ENCODE measurements around the gene EIF2B4.

DNA sequence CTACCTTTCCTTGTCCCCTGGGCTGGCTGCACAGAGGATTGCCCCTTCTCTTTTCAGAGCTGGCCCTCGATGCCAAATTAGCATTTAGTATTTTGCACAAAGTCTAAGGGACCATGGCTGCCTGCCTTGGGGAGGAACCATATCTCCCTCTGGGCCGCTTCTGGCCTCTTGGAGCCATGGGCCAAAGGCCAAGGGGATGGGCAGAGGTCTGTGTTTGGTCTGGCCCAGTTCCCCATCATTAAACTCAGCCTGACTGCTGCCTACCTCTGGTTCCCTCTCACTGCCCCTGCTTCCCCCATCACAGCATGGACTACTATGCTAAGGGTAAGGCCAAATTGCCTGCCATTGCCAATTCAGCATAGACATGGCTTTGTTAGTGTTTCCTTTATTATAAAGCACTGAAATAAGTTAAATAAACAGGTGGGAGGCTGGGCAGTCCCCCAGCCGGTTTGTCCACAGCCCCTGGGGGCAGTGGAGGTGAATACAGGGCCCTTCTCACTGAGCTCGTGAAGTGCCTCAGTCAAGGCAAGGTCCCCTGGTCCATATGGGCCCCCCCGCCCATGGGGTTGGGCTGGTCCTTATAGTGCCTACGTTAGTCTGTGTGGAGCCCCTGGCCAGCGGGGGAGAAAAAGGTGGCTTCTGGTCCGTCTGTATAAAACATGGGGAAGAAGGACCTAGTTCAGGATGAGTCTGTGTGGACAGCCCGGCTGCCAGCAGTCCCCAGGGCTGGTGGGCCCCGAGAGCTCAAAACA, 6.9 kb upstream of the EIF2B4 start:
- TF ChIP-seq, protein P1, sequence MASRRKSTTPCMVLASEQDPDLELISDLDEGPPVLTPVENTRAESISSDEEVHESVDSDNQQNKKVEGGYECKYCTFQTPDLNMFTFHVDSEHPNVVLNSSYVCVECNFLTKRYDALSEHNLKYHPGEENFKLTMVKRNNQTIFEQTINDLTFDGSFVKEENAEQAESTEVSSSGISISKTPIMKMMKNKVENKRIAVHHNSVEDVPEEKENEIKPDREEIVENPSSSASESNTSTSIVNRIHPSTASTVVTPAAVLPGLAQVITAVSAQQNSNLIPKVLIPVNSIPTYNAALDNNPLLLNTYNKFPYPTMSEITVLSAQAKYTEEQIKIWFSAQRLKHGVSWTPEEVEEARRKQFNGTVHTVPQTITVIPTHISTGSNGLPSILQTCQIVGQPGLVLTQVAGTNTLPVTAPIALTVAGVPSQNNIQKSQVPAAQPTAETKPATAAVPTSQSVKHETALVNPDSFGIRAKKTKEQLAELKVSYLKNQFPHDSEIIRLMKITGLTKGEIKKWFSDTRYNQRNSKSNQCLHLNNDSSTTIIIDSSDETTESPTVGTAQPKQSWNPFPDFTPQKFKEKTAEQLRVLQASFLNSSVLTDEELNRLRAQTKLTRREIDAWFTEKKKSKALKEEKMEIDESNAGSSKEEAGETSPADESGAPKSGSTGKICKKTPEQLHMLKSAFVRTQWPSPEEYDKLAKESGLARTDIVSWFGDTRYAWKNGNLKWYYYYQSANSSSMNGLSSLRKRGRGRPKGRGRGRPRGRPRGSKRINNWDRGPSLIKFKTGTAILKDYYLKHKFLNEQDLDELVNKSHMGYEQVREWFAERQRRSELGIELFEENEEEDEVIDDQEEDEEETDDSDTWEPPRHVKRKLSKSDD (CRISPR knock-in tag; IDR thresholded peaks at IDR 0.05; ENCODE audit: low read depth): no peak
- no peak for TF ChIP-seq ZNF720 (CRISPR knock-in tag; IDR thresholded peaks at IDR 0.05)
- TF ChIP-seq, protein P2, sequence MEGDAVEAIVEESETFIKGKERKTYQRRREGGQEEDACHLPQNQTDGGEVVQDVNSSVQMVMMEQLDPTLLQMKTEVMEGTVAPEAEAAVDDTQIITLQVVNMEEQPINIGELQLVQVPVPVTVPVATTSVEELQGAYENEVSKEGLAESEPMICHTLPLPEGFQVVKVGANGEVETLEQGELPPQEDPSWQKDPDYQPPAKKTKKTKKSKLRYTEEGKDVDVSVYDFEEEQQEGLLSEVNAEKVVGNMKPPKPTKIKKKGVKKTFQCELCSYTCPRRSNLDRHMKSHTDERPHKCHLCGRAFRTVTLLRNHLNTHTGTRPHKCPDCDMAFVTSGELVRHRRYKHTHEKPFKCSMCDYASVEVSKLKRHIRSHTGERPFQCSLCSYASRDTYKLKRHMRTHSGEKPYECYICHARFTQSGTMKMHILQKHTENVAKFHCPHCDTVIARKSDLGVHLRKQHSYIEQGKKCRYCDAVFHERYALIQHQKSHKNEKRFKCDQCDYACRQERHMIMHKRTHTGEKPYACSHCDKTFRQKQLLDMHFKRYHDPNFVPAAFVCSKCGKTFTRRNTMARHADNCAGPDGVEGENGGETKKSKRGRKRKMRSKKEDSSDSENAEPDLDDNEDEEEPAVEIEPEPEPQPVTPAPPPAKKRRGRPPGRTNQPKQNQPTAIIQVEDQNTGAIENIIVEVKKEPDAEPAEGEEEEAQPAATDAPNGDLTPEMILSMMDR (CRISPR knock-in tag; IDR thresholded peaks at IDR 0.05): no peak
